HG02938 (cell line): ENCODE results near the gene ATXN2.

Experiments
- ATAC-seq: cut with Tn5 transposase; IDR thresholded peaks from one replicate; pipeline ENCODE4 v1.9.1; 2021; ENCODE audit warnings: mild to moderate bottlenecking, moderate library complexity; ENCODE audit not compliant: unreplicated experiment

Gene ATXN2

GRCh38 chr12:111438481-111438880 lies 160.6 kb downstream of the ATXN2 start:
- no peak for ATAC-seq

GRCh38 chr12:111437816-111438454 lies 161.2 kb downstream of the ATXN2 start:
- ATAC-seq = no peak

GRCh38 chr12:111436811-111437210 lies 162.3 kb downstream of the ATXN2 start:
- no peak for ATAC-seq

GRCh38 chr12:111436266-111436665 lies 162.8 kb downstream of the ATXN2 start:
- no peak for ATAC-seq

GRCh38 chr12:111435661-111436201 lies 163.4 kb downstream of the ATXN2 start:
- no peak for ATAC-seq

- ATAC-seq = peak; percentile 65
Observed at GRCh38 chr12:111434680-111435338, 164.3 kb downstream of the ATXN2 start.

- no peak for ATAC-seq
Observed at GRCh38 chr12:111434049-111434448, 165.1 kb downstream of the ATXN2 start.

GRCh38 chr12:111431772-111432171 lies 167.3 kb downstream of the ATXN2 start:
- no peak for ATAC-seq

GRCh38 chr12:111430433-111431353 lies 168.4 kb downstream of the ATXN2 start:
- ATAC-seq = no peak

GRCh38 chr12:111429828-111430432 lies 169.2 kb downstream of the ATXN2 start:
- ATAC-seq = no peak

- ATAC-seq = no peak
Observed at GRCh38 chr12:111428728-111429175, 170.4 kb downstream of the ATXN2 start.

GRCh38 chr12:111428081-111428727 lies 170.9 kb downstream of the ATXN2 start:
- no peak for ATAC-seq

GRCh38 chr12:111427417-111428074 lies 171.6 kb downstream of the ATXN2 start:
- ATAC-seq = no peak

- no peak for ATAC-seq
Observed at GRCh38 chr12:111426344-111427185, 172.6 kb downstream of the ATXN2 start.

- no peak for ATAC-seq
Observed at GRCh38 chr12:111425655-111426054, 173.5 kb downstream of the ATXN2 start.

- ATAC-seq = no peak
Observed at GRCh38 chr12:111424793-111425251, 174.3 kb downstream of the ATXN2 start.

- ATAC-seq = no peak
Observed at GRCh38 chr12:111424189-111424792, 174.8 kb downstream of the ATXN2 start.

GRCh38 chr12:111420494-111420893 lies 178.6 kb downstream of the ATXN2 start:
- no peak for ATAC-seq
